Measurements from ENCODE around the gene TEP1. TPM values are rescaled to one million over a fixed set of nuclear protein-coding genes. Genes with fewer than 3 reads are reported as not detected.
A peak's percentile ranks its signal among the peaks of the same experiment; 100 is the strongest.
"Not testable (repeated sequence)": the region's sequence is repeated elsewhere in the genome, so short reads cannot be mapped to it uniquely, and the experiment has no call there.

TEP1 gene
- total RNA-seq, 6 donors from 2014 or later: 23.3 to 97.4 (median 39.6) TPM

DNA sequence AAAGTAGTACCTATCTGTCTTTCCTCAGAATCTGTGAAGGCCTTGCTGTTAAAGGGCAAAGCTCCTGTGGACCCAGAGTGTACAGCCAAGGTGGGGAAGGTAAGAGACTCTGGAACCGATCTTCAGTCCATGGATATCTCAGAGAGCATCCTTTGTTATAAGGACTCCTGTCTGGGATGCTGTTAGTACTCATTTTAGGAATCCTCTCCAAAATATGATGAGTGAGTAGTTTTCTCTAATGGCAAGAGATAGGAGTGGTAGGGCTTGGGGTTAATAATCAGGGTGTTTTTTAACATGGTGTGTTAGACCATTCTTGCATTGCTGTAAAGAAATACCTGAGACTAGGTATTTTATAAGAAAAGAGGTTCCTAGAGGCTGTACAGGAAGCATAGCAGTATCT is 67.9 kb downstream of the TEP1 start:
- Histone ChIP-seq H3K27ac (no peak overlapping the region), H3K4me3 (no peak overlapping the region), H3K27me3 (no peaks in the 10 kb centered on the region), H3K36me3 (peaks cover 0 to 39% (median 13%) of the 10 kb centered on the region in 4 donors), H3K9me3 (no peaks in the 10 kb centered on the region), H3K4me1 (peaks cover 6 to 18% (median 8%) of the 10 kb centered on the region in 4 donors)
- DNase-seq (no peak), ATAC-seq (ENCODE audit: low FRiP score in 2 of 2) (no peak)
- 91 to 100% methylated on average over 1 of the region's 1 CpG for WGBS, 2 donors
- TF ChIP-seq POLR2A (IDR thresholded peaks at IDR 0.05) (no peak), EP300 (IDR thresholded peaks at IDR 0.05) (no peak), POLR2AphosphoS5 (IDR thresholded peaks at IDR 0.05) (no peak)
- TF ChIP-seq, protein P1, sequence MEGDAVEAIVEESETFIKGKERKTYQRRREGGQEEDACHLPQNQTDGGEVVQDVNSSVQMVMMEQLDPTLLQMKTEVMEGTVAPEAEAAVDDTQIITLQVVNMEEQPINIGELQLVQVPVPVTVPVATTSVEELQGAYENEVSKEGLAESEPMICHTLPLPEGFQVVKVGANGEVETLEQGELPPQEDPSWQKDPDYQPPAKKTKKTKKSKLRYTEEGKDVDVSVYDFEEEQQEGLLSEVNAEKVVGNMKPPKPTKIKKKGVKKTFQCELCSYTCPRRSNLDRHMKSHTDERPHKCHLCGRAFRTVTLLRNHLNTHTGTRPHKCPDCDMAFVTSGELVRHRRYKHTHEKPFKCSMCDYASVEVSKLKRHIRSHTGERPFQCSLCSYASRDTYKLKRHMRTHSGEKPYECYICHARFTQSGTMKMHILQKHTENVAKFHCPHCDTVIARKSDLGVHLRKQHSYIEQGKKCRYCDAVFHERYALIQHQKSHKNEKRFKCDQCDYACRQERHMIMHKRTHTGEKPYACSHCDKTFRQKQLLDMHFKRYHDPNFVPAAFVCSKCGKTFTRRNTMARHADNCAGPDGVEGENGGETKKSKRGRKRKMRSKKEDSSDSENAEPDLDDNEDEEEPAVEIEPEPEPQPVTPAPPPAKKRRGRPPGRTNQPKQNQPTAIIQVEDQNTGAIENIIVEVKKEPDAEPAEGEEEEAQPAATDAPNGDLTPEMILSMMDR (IDR thresholded peaks at IDR 0.05): no peak

DNA sequence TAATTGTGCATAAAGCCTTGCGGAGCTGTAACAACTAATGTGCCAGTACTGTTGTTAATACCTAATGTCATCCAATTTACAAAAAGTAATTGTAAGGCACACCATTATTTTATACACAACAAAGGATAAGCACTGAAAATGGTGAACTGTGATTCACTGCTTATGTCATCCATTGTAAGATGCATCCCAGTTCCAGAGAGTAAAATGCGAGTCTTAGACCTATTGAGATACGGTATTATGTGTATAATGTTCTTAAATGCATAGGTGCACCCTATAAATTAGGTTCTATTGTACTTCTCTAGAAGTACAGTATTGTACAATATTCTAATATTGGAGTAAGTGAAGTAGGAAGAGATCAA is 69.5 kb downstream of the TEP1 start:
- Histone ChIP-seq H3K27ac (peak overlapping the region; percentile 86 to 92 (median 88)), H3K4me1 (peaks cover 6 to 18% (median 8%) of the 10 kb centered on the region in 4 donors), H3K36me3 (peaks cover 0 to 24% (median 7%) of the 10 kb centered on the region in 4 donors), H3K27me3 (no peaks in the 10 kb centered on the region), H3K9me3 (no peaks in the 10 kb centered on the region), H3K4me3 (peak overlapping the region; percentile 24 to 74 (median 66))
- 1% methylated on average over 3 of the region's 3 CpGs for WGBS, 2 donors
- TF ChIP-seq, protein P1 (IDR thresholded peaks at IDR 0.05): no peak
- TF ChIP-seq POLR2AphosphoS5 (IDR thresholded peaks at IDR 0.05): no peak
- no peak for TF ChIP-seq EP300 (IDR thresholded peaks at IDR 0.05)
- no peak for TF ChIP-seq POLR2A (IDR thresholded peaks at IDR 0.05)
- DNase-seq (no peak), ATAC-seq (ENCODE audit: low FRiP score in 2 of 2) (no peak)

DNA sequence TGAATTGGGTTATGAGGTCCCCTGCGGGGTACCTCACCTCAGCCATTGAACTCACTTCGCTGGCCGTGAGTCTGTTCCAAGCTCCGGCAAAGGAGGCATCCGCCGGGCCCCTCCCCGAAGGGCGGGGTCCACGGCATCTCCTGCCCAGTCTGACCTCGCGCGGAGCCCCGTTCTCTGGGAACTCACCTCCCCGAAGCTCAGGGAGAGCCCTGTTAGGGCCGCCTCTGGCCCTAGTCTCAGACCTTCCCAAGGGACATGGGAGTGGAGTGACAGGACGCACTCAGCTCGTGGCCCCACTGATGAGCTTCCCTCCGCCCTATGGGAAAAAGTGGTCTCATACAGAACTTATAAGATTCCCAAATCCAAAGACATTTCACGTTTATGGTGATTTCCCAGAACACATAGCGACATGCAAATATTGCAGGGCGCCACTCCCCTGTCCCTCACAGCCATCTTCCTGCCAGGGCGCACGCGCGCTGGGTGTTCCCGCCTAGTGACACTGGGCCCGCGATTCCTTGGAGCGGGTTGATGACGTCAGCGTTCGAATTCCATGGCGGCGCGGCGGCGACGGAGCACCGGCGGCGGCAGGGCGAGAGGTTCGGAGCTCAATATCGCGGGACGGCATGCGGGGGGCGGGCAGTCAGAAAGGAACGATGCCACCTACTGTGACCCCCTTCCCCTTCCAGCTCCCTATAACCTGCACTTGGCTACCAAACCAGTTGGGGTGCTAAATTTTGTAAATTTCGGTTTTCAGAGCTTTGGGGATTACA is 70.0 kb downstream of the TEP1 start, which contains the start of gene PARP2:
TSS of gene PARP2 (plus strand) at position 544 of the 770 bp plus-strand sequence. CDS start at position 551, 7 bp downstream.
- TF ChIP-seq, protein P1 (IDR thresholded peaks at IDR 0.05): peak in 1 of 6 experiments; percentile 23
- TF ChIP-seq EP300 (IDR thresholded peaks at IDR 0.05) (peak in 1 of 4 donors; percentile 82), POLR2A (IDR thresholded peaks at IDR 0.05) (peak; percentile 78 to 91 (median 88)), POLR2AphosphoS5 (IDR thresholded peaks at IDR 0.05) (peak; percentile 96 to 99)
- peaks cover 6 to 18% (median 8%) of the 10 kb centered on the region in 4 donors for H3K4me1 ChIP-seq
- peaks cover 0 to 21% (median 5%) of the 10 kb centered on the region in 4 donors for H3K36me3 ChIP-seq
- peak; percentile 96 to 98 for DNase-seq
- no peaks in the 10 kb centered on the region for H3K9me3 ChIP-seq
- ATAC-seq (ENCODE audit: low FRiP score in 2 of 2): peak; percentile 97 to 99
- H3K27me3 ChIP-seq: no peaks in the 10 kb centered on the region
- H3K4me3 ChIP-seq: peak within 1 kb of the TSS; percentile 50 to 74 (median 66)
- H3K27ac ChIP-seq: peak within 1 kb of the TSS; percentile 86 to 92 (median 88)
- WGBS, 2 donors: 1% methylated on average over 30 to 50 of the region's 50 CpGs

DNA sequence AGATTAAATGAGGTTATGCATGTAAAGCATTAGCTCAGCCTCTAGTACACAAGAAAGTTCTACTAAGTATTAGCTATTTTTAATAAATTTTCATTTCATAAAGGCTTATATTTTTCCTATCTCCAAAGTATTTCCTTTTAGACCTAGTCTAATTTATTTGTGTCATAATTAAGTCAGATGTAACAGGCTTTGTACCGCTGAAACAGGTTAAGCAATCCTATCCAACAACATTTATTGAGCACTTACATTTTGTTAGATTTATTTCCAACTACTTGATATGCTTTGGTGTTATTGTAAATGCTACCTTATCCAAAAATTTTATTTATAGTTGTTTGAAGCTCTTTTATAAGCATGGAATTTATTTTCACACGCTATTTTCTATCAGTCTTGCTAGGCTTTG is 71.7 kb downstream of the TEP1 start:
- Histone ChIP-seq H3K4me3 (peak overlapping the region; percentile 50 to 74 (median 66)), H3K27me3 (no peaks in the 10 kb centered on the region), H3K9me3 (no peaks in the 10 kb centered on the region), H3K4me1 (peaks cover 6 to 18% (median 8%) of the 10 kb centered on the region in 4 donors), H3K27ac (peak overlapping the region in 3 of 4 donors; percentile 86 to 90 (median 87)), H3K36me3 (peaks cover 0 to 16% (median 2%) of the 10 kb centered on the region in 4 donors)
- TF ChIP-seq, protein P1 (IDR thresholded peaks at IDR 0.05): no peak
- TF ChIP-seq POLR2AphosphoS5 (IDR thresholded peaks at IDR 0.05) (no peak), POLR2A (IDR thresholded peaks at IDR 0.05) (no peak), EP300 (IDR thresholded peaks at IDR 0.05) (no peak)
- 40 to 53% methylated on average over 2 of the region's 2 CpGs for WGBS, 2 donors
- no peak for ATAC-seq (ENCODE audit: low FRiP score in 2 of 2)
- DNase-seq: no peak

DNA sequence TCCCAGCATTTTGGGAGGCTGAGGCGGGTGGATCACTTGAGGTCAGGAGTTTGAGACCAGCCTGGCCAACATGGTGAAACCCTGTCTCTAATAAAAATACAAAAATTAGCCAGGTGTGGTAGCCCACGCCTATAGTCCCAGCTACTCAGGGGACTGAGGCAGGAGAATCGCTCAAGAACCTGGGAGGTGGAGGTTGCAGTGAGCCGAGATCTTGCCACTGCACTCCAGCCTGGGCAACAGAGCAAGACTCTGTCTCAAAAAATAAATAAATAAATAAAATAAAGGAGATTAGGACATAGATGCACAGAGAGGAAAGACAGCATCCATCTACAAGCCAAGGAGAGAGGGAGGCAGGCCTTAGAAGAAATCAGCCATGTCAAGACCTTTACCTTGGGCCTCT is 72.3 kb downstream of the TEP1 start:
- not testable (repeated sequence) for ATAC-seq (ENCODE audit: low FRiP score in 2 of 2); H3K4me3 ChIP-seq; H3K9me3 ChIP-seq; H3K36me3 ChIP-seq; H3K27me3 ChIP-seq; DNase-seq
- Histone ChIP-seq H3K4me1 (peaks cover 6 to 18% (median 8%) of the 10 kb centered on the region in 4 donors), H3K27ac (peak overlapping the region in 1 of 4 donors; percentile 27)
- 92 to 95% methylated on average over 4 of the region's 4 CpGs for WGBS, 2 donors

All from upper lobe of left lung (tissue), 6 donors.